Esophagus muscularis mucosa (tissue), 4 donors: ENCODE results near the gene MRNIP.

ENCODE experiments used
- EP300 ChIP-seq: sonication (generic); formaldehyde crosslinking; IDR thresholded peaks from one replicate; pipeline ENCODE4 v1.6.1; 2017; ENCODE audit warnings: antibody characterized with exemption
- POLR2AphosphoS5 ChIP-seq, 2 donors: sonication (generic); formaldehyde crosslinking; IDR thresholded peaks; one replicate each; pipeline ENCODE4 v1.6.1; 2017; ENCODE audit warnings: antibody characterized with exemption in 2 of 2
- TF ChIP-seq, protein P1 (sequence below), 3 experiments: fragments of 200-600 bp in 2 of 3; fragments of 450-650 bp in 1 of 3; sonication (generic) in 2 of 3; IDR thresholded peaks; one replicate each; pipeline ENCODE4 v1.5.1; 2017 to 2019; ENCODE audit warnings: antibody characterized with exemption in 3 of 3, mild to moderate bottlenecking in 2 of 3, moderate library complexity in 1 of 3

DNA sequence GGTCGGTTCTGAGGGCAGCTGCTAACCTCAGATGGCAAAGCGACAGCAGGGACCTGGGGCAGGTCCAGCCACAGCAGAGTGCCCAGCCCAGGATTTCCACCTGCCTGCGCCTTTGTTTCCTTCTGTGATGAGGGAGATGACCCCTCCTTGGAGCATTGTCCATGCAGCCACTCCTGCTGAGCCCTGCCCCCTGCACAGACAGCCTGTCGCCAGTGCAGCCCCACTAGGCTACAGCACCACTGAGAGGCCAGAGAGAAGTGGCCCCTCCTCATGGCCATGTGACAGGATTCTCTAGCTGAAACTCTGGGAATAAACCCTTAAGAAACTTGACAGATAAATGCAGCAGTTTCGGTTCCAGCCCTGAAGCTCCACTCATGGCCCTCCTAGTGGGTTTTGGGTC is 10.5 kb upstream of the MRNIP start:
- TF ChIP-seq POLR2AphosphoS5 (IDR thresholded peaks at IDR 0.05) (no peak), EP300 (no peak)
- TF ChIP-seq, protein P1, sequence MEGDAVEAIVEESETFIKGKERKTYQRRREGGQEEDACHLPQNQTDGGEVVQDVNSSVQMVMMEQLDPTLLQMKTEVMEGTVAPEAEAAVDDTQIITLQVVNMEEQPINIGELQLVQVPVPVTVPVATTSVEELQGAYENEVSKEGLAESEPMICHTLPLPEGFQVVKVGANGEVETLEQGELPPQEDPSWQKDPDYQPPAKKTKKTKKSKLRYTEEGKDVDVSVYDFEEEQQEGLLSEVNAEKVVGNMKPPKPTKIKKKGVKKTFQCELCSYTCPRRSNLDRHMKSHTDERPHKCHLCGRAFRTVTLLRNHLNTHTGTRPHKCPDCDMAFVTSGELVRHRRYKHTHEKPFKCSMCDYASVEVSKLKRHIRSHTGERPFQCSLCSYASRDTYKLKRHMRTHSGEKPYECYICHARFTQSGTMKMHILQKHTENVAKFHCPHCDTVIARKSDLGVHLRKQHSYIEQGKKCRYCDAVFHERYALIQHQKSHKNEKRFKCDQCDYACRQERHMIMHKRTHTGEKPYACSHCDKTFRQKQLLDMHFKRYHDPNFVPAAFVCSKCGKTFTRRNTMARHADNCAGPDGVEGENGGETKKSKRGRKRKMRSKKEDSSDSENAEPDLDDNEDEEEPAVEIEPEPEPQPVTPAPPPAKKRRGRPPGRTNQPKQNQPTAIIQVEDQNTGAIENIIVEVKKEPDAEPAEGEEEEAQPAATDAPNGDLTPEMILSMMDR (IDR thresholded peaks at IDR 0.05) = no peak
